ENCODE measurements around the gene OSBPL10.

The OSBPL10 gene

GRCh38 chr3:31959951-31960792 lies 20.9 kb downstream of the OSBPL10 start:
- no peak for DNase-seq (ENCODE audit: low read depth in 2 of 2, low spot score in 1 of 2)

GRCh38 chr3:31959251-31959650 lies 21.8 kb downstream of the OSBPL10 start:
- no peak for DNase-seq (ENCODE audit: low read depth in 2 of 2, low spot score in 1 of 2)

- no peak for DNase-seq (ENCODE audit: low read depth in 2 of 2, low spot score in 1 of 2)
Observed at GRCh38 chr3:31958701-31959152, 22.3 kb downstream of the OSBPL10 start.

GRCh38 chr3:31957106-31957505 lies 24.0 kb downstream of the OSBPL10 start:
- no peak for DNase-seq (ENCODE audit: low read depth in 2 of 2, low spot score in 1 of 2)

GRCh38 chr3:31955581-31955980 lies 25.5 kb downstream of the OSBPL10 start:
- no peak for DNase-seq (ENCODE audit: low read depth in 2 of 2, low spot score in 1 of 2)

GRCh38 chr3:31953636-31954035 lies 27.4 kb downstream of the OSBPL10 start:
- no peak for DNase-seq (ENCODE audit: low read depth in 2 of 2, low spot score in 1 of 2)

- DNase-seq (ENCODE audit: low read depth in 2 of 2, low spot score in 1 of 2): no peak
Observed at GRCh38 chr3:31953091-31953490, 28.0 kb downstream of the OSBPL10 start.

GRCh38 chr3:31952205-31952604 lies 28.9 kb downstream of the OSBPL10 start:
- no peak for DNase-seq (ENCODE audit: low read depth in 2 of 2, low spot score in 1 of 2)

GRCh38 chr3:31948280-31948679 lies 32.8 kb downstream of the OSBPL10 start:
- no peak for DNase-seq (ENCODE audit: low read depth in 2 of 2, low spot score in 1 of 2)

- DNase-seq (ENCODE audit: low read depth in 2 of 2, low spot score in 1 of 2): no peak
Observed at GRCh38 chr3:31947671-31948091, 33.4 kb downstream of the OSBPL10 start.

- DNase-seq (ENCODE audit: low read depth in 2 of 2, low spot score in 1 of 2): no peak
Observed at GRCh38 chr3:31947162-31947561, 33.9 kb downstream of the OSBPL10 start.

- DNase-seq (ENCODE audit: low read depth in 2 of 2, low spot score in 1 of 2): no peak
Observed at GRCh38 chr3:31946484-31947081, 34.5 kb downstream of the OSBPL10 start.

GRCh38 chr3:31945738-31946052 lies 35.4 kb downstream of the OSBPL10 start:
- no peak for DNase-seq (ENCODE audit: low read depth in 2 of 2, low spot score in 1 of 2)

- no peak for DNase-seq (ENCODE audit: low read depth in 2 of 2, low spot score in 1 of 2)
Observed at GRCh38 chr3:31943041-31943440, 38.0 kb downstream of the OSBPL10 start.

GRCh38 chr3:31942446-31942845 lies 38.6 kb downstream of the OSBPL10 start:
- DNase-seq (ENCODE audit: low read depth in 2 of 2, low spot score in 1 of 2): no peak

GRCh38 chr3:31937225-31937624 lies 43.8 kb downstream of the OSBPL10 start:
- no peak for DNase-seq (ENCODE audit: low read depth in 2 of 2, low spot score in 1 of 2)

GRCh38 chr3:31936420-31937060 lies 44.5 kb downstream of the OSBPL10 start:
- DNase-seq (ENCODE audit: low read depth in 2 of 2, low spot score in 1 of 2): no peak

- no peak for DNase-seq (ENCODE audit: low read depth in 2 of 2, low spot score in 1 of 2)
Observed at GRCh38 chr3:31934866-31935265, 46.2 kb downstream of the OSBPL10 start.

- DNase-seq (ENCODE audit: low read depth in 2 of 2, low spot score in 1 of 2): no peak
Observed at GRCh38 chr3:31934018-31934417, 47.0 kb downstream of the OSBPL10 start.

- no peak for DNase-seq (ENCODE audit: low read depth in 2 of 2, low spot score in 1 of 2)
Observed at GRCh38 chr3:31932990-31933389, 48.1 kb downstream of the OSBPL10 start.

GRCh38 chr3:31929826-31930502 lies 51.1 kb downstream of the OSBPL10 start:
- no peak for DNase-seq (ENCODE audit: low read depth in 2 of 2, low spot score in 1 of 2)

- no peak for DNase-seq (ENCODE audit: low read depth in 2 of 2, low spot score in 1 of 2)
Observed at GRCh38 chr3:31927811-31928210, 53.3 kb downstream of the OSBPL10 start.
